SK-MEL-5 (cell line): ENCODE data around the gene EXOC3L2. TPM values are rescaled to one million over a fixed set of nuclear protein-coding genes. Genes with fewer than 3 reads are reported as not detected.

Experiments
- DNase-seq: peaks from one replicate; pipeline ENCODE4 v3.0.0-alpha.2; 2016; ENCODE audit warnings: low read depth, low spot score
- in situ Hi-C: cut with HindIII; loops from 2 replicates; pipeline ENCODE4 v1.10.0; 2016; ENCODE audit warnings: low sequenced_read_pairs, high pct_unique_total_duplicates, low pct_unique_long_range_greater_than_20kb
- total RNA-seq: library from RNA; depleted of rRNA; stranded (reverse); fragments of >200 nt; shearing (Covaris generic); gene quantifications from 2 replicates; pipeline ENCODE4 v1.2.3, GENCODE V29; 2014

Gene EXOC3L2
- total RNA-seq, 1 experiment from 2014 or later: not detected

- in situ Hi-C loops: no loop called here
- no peak for DNase-seq
Measured at GRCh38 chr19:45205810-45206209, 39.4 kb downstream of the EXOC3L2 start.

- DNase-seq: no peak
- in situ Hi-C loops: no loop called here
Measured at GRCh38 chr19:45202637-45203036, 42.6 kb downstream of the EXOC3L2 start.

- in situ Hi-C loops: no loop called here
- DNase-seq: peak; percentile 78
Measured at GRCh38 chr19:45200568-45200967, 44.6 kb downstream of the EXOC3L2 start.

GRCh38 chr19:45195764-45196163, 49.4 kb downstream of the EXOC3L2 start:
- no peak for DNase-seq
- in situ Hi-C loops: no loop called here

GRCh38 chr19:45191375-45191774, 53.8 kb downstream of the EXOC3L2 start:
- no peak for DNase-seq
- in situ Hi-C loops: no loop called here

- DNase-seq: no peak
- in situ Hi-C loops: no loop called here
Measured at GRCh38 chr19:45189971-45190370, 55.2 kb downstream of the EXOC3L2 start.

GRCh38 chr19:45187421-45188100, 57.6 kb downstream of the EXOC3L2 start:
- peak; percentile 32 for DNase-seq
- in situ Hi-C loops: no loop called here

GRCh38 chr19:45186509-45187334, 58.5 kb downstream of the EXOC3L2 start:
- no peak for DNase-seq
- in situ Hi-C loops: no loop called here

- in situ Hi-C loops: no loop called here
- no peak for DNase-seq
Measured at GRCh38 chr19:45184115-45184514, 61.1 kb downstream of the EXOC3L2 start.

- DNase-seq: no peak
- in situ Hi-C loops: no loop called here
Measured at GRCh38 chr19:45182758-45183157, 62.4 kb downstream of the EXOC3L2 start.

GRCh38 chr19:45180936-45181335, 64.3 kb downstream of the EXOC3L2 start:
- in situ Hi-C loops: no loop called here
- DNase-seq: peak; percentile 21

GRCh38 chr19:45179892-45180370, 65.3 kb downstream of the EXOC3L2 start:
- DNase-seq: no peak
- in situ Hi-C loops: no loop called here

GRCh38 chr19:45179072-45179891, 65.9 kb downstream of the EXOC3L2 start:
- no peak for DNase-seq
- in situ Hi-C loops: no loop called here

GRCh38 chr19:45178262-45179071, 66.7 kb downstream of the EXOC3L2 start, which contains the start of gene BLOC1S3:
TSS of gene BLOC1S3 (plus strand) at chr19:45178784. CDS start at chr19:45179297, 513 bp downstream.
- in situ Hi-C loops: no loop called here
- peak; percentile 100 for DNase-seq

- no peak for DNase-seq
- in situ Hi-C loops: no loop called here
Measured at GRCh38 chr19:45177817-45178261, 67.4 kb downstream of the EXOC3L2 start, which contains the start of gene TRAPPC6A. TSS of gene TRAPPC6A (minus strand) at chr19:45178237. CDS start at chr19:45178218, 19 bp downstream.

GRCh38 chr19:45175515-45176345, 69.5 kb downstream of the EXOC3L2 start:
- in situ Hi-C loops: no loop called here
- DNase-seq: no peak
